ENCODE results near the gene JPT2. TPM values are rescaled to one million over a fixed set of nuclear protein-coding genes. Genes with fewer than 3 reads are reported as not detected.
A peak's percentile ranks its signal among the peaks of the same experiment; 100 is the strongest.
"Not testable (repeated sequence)": the region's sequence is repeated elsewhere in the genome, so short reads cannot be mapped to it uniquely, and the experiment has no call there.

JPT2 gene
- total RNA-seq, 4 donors from 2014 or later, result 22.7 to 28.5 (median 23.8) TPM

GRCh38 chr16:1712791-1713261 lies 34.7 kb downstream of the JPT2 start:
- no peak for ATAC-seq (ENCODE audit: low FRiP score)
- TF ChIP-seq, protein P1, sequence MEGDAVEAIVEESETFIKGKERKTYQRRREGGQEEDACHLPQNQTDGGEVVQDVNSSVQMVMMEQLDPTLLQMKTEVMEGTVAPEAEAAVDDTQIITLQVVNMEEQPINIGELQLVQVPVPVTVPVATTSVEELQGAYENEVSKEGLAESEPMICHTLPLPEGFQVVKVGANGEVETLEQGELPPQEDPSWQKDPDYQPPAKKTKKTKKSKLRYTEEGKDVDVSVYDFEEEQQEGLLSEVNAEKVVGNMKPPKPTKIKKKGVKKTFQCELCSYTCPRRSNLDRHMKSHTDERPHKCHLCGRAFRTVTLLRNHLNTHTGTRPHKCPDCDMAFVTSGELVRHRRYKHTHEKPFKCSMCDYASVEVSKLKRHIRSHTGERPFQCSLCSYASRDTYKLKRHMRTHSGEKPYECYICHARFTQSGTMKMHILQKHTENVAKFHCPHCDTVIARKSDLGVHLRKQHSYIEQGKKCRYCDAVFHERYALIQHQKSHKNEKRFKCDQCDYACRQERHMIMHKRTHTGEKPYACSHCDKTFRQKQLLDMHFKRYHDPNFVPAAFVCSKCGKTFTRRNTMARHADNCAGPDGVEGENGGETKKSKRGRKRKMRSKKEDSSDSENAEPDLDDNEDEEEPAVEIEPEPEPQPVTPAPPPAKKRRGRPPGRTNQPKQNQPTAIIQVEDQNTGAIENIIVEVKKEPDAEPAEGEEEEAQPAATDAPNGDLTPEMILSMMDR (IDR thresholded peaks at IDR 0.05), result no peak
- DNase-seq (ENCODE audit: low spot score), result no peak

- TF ChIP-seq, protein P1 (IDR thresholded peaks at IDR 0.05), result no peak
- ATAC-seq (ENCODE audit: low FRiP score) (no peak), DNase-seq (ENCODE audit: low spot score) (no peak)
Measured at GRCh38 chr16:1713331-1713730, 35.3 kb downstream of the JPT2 start.

GRCh38 chr16:1713933-1714332 lies 35.9 kb downstream of the JPT2 start:
- ATAC-seq (ENCODE audit: low FRiP score) (no peak), DNase-seq (ENCODE audit: low spot score) (no peak)
- TF ChIP-seq, protein P1 (IDR thresholded peaks at IDR 0.05), result no peak

DNA sequence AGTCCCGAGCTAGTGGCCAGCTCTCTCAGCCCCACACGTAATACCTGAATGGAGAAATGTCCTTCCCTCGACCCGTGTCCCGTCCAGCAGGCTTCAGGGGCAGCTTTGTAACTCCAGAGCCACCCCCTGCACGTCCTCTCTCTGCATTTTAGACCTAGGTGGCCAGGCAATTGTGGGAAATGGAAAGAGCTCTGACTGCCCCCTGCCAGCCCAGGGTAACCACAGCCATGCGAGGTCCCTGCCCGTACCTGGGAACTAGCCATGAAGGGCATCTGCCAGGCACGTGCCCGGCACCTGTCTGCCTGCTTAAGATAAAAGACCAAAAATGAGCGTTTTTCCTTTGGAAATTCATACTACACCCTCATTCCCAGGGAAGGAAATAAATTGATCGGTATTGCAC lies 37.1 kb downstream of the JPT2 start:
- TF ChIP-seq, protein P1 (IDR thresholded peaks at IDR 0.05), result no peak
- ATAC-seq (ENCODE audit: low FRiP score) (no peak), DNase-seq (ENCODE audit: low spot score) (no peak)

DNA sequence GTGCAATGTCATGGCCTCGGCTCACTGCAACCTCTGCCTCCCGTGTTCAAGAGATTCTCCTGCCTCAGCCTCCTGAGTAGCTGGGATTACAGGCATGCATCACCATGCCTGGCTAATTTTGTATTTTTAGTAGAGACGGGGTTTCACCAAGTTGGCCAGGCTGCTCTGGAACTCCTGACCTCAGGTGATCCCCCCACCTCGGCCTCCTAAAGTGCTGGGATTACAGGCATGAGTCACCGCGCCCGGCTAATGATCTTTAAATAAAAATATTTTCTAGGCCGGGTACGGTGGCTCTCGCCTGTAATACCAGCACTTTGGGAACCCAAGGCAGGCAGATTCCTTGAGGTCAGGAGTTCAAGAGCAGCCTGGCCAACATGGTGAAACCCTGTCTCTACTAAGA lies 40.2 kb downstream of the JPT2 start:
- not testable (repeated sequence) for DNase-seq (ENCODE audit: low spot score); ATAC-seq (ENCODE audit: low FRiP score)

GRCh38 chr16:1719559-1720229 lies 41.6 kb downstream of the JPT2 start:
- not testable (repeated sequence) for ATAC-seq (ENCODE audit: low FRiP score); DNase-seq (ENCODE audit: low spot score)

- TF ChIP-seq, protein P1 (IDR thresholded peaks at IDR 0.05), result no peak
- no peak for DNase-seq (ENCODE audit: low spot score)
- no peak for ATAC-seq (ENCODE audit: low FRiP score)
Measured at GRCh38 chr16:1721372-1721771, 43.3 kb downstream of the JPT2 start.

GRCh38 chr16:1723450-1724147 lies 45.5 kb downstream of the JPT2 start:
- DNase-seq (ENCODE audit: low spot score) (peak; percentile 32), ATAC-seq (ENCODE audit: low FRiP score) (no peak)
- TF ChIP-seq, protein P1 (IDR thresholded peaks at IDR 0.05), result no peak
